ENCODE measurements around the gene NUDT6.

- TF ChIP-seq CTCF (IDR thresholded peaks at IDR 0.05) (no peak), POLR2A (IDR thresholded peaks at IDR 0.05) (no peak)
Measured at GRCh38 chr4:122906859-122907305, 15.5 kb downstream of the NUDT6 start.
